H1 (cell line): ENCODE measurements around the gene GPC6. TPM values are rescaled to one million over a fixed set of nuclear protein-coding genes. Genes with fewer than 3 reads are reported as not detected.

Experiments
- CTCF ChIA-PET: fragments of 300-600 bp; sonication (Branson Sonifier 250); formaldehyde crosslinking; loops from one replicate; lab custom pipeline; 2021; ENCODE audit not compliant: partially characterized antibody; lab: Charles Lee
- POLR2A ChIA-PET: fragments of 300-600 bp; sonication (Branson Sonifier 250); formaldehyde crosslinking; loops from one replicate; lab custom pipeline; 2021; ENCODE audit warnings: inconsistent platforms; ENCODE audit not compliant: partially characterized antibody; lab: Charles Lee
- DNase-seq, 2 experiments: peaks; one replicate each; pipeline versions ENCODE4 v3.0.0 to v3.0.0-alpha.2; 2010 to 2022; ENCODE audit warnings: low spot score in 2 of 2, low read depth in 1 of 2, mixed read lengths in 1 of 2
- FAIRE-seq: peaks from 2 replicates; lab custom pipeline; 2011; peaks lifted over from hg19 to GRCh38; lab: Jason Lieb, UNC
- H2AFZ ChIP-seq: 2 replicates; pipeline ENCODE4 v1.8.1; 2012; ENCODE audit warnings: low read length, inconsistent platforms
- H2AK5ac ChIP-seq: 2 replicates; pipeline ENCODE4 v1.6.1; 2013; ENCODE audit warnings: low read depth, low read length
- H2BK120ac ChIP-seq: replicated peaks from 2 replicates; pipeline ENCODE3; 2013; ENCODE audit warnings: low read depth, low read length, inconsistent platforms
- H2BK12ac ChIP-seq: 2 replicates; pipeline ENCODE4 v1.6.1; 2013; ENCODE audit warnings: low read depth, low read length
- H2BK15ac ChIP-seq: 2 replicates; pipeline ENCODE4 v1.6.1; 2013; ENCODE audit warnings: low read length
- H2BK20ac ChIP-seq: 2 replicates; pipeline ENCODE4 v1.6.1; 2013; ENCODE audit warnings: low read length
- H2BK5ac ChIP-seq: 2 replicates; pipeline ENCODE4 v1.6.1; 2013; ENCODE audit warnings: low read depth, low read length
- H3K14ac ChIP-seq: 2 replicates; pipeline ENCODE4 v1.6.1; 2013; ENCODE audit warnings: inconsistent platforms; ENCODE audit not compliant: insufficient read length
- H3K18ac ChIP-seq: 2 replicates; pipeline ENCODE4 v1.6.1; 2013; ENCODE audit warnings: low read length; ENCODE audit errors: extremely low read depth
- H3K23ac ChIP-seq: 2 replicates; pipeline ENCODE4 v1.6.1; 2013; ENCODE audit warnings: inconsistent platforms; ENCODE audit not compliant: insufficient read length
- H3K23me2 ChIP-seq: 2 replicates; pipeline ENCODE4 v1.6.1; 2013; ENCODE audit warnings: low read depth, low read length
- H3K27ac ChIP-seq: 2 replicates; pipeline ENCODE4 v1.6.1; 2011; ENCODE audit warnings: low read depth, low read length, inconsistent platforms
- H3K27me3 ChIP-seq, 4 experiments: replicated peaks in 1 of 4; 1 replicate in 1 of 4; 2 replicates in 3 of 4; pipeline versions ENCODE4 v1.6.1 to v1.8.1; 2011 to 2013; ENCODE audit warnings: low read length in 3 of 4, mild to moderate bottlenecking in 3 of 4, inconsistent platforms in 2 of 4, mixed read lengths in 2 of 4, moderate library complexity in 1 of 4; ENCODE audit not compliant: control insufficient read depth in 3 of 4, insufficient read depth in 3 of 4; ENCODE audit errors: extremely low read depth in 1 of 4
- H3K36me3 ChIP-seq, 4 experiments: 2 replicates each; pipeline versions ENCODE4 v1.6.1 to v1.8.1; 2011 to 2013; ENCODE audit warnings: mild to moderate bottlenecking in 4 of 4, low read length in 3 of 4, moderate library complexity in 2 of 4, control low read depth in 1 of 4, inconsistent platforms in 1 of 4; ENCODE audit not compliant: insufficient read depth in 4 of 4, control insufficient read depth in 2 of 4
- H3K4ac ChIP-seq: replicated peaks from 2 replicates; pipeline ENCODE3; 2013; ENCODE audit warnings: low read length, low read depth, mixed read lengths, inconsistent platforms; ENCODE audit not compliant: insufficient read length
- H3K4me1 ChIP-seq, 4 experiments: replicated peaks in 1 of 4; 1 replicate in 1 of 4; 2 replicates in 3 of 4; pipeline versions ENCODE4 v1.6.1 to v1.8.1; 2011 to 2013; ENCODE audit warnings: low read length in 3 of 4, inconsistent platforms in 2 of 4, mixed read lengths in 1 of 4; ENCODE audit not compliant: insufficient read depth in 4 of 4, control insufficient read depth in 3 of 4
- H3K4me2 ChIP-seq, 2 experiments: 2 replicates each; pipeline versions ENCODE4 v1.6.1 to v1.8.1; 2011 to 2013; ENCODE audit warnings: low read depth in 2 of 2, low read length in 2 of 2, control low read depth in 1 of 2, inconsistent platforms in 1 of 2, mild to moderate bottlenecking in 1 of 2; ENCODE audit not compliant: insufficient read depth in 1 of 2
- H3K4me3 ChIP-seq, 4 experiments: fragments of 200-600, 300-600 bp in 1 of 4; sonication (generic), shearing (Covaris generic), sonication (Bioruptor Twin) in 1 of 4; 2 replicates each; pipeline versions ENCODE4 v1.5.1 to v1.8.1; 2011 to 2016; ENCODE audit warnings: low read length in 4 of 4, low read depth in 3 of 4, control low read depth in 2 of 4, inconsistent platforms in 2 of 4, mild to moderate bottlenecking in 2 of 4, mixed read lengths in 1 of 4, moderate library complexity in 1 of 4; ENCODE audit not compliant: insufficient read depth in 2 of 4; ENCODE audit errors: extremely low read depth in 1 of 4
- H3K56ac ChIP-seq: replicated peaks from 2 replicates; pipeline ENCODE3; 2013; ENCODE audit warnings: low read depth, mild to moderate bottlenecking, mixed read lengths, low read length, inconsistent platforms; ENCODE audit not compliant: insufficient read length
- H3K79me1 ChIP-seq: 2 replicates; pipeline ENCODE4 v1.6.1; 2013; ENCODE audit warnings: low read depth, low read length, control low read depth
- H3K79me2 ChIP-seq, 2 experiments: 2 replicates each; pipeline versions ENCODE4 v1.6.1 to v1.8.1; 2012 to 2013; ENCODE audit warnings: low read length in 2 of 2, mild to moderate bottlenecking in 2 of 2, inconsistent platforms in 1 of 2; ENCODE audit not compliant: insufficient read depth in 2 of 2, control insufficient read depth in 1 of 2
- H3K9ac ChIP-seq, 4 experiments: replicated peaks in 1 of 4; 1 replicate in 1 of 4; 2 replicates in 3 of 4; pipeline versions ENCODE4 v1.6.1 to v1.8.1; 2011 to 2013; ENCODE audit warnings: low read depth in 3 of 4, low read length in 3 of 4, control low read depth in 2 of 4, mild to moderate bottlenecking in 2 of 4, moderate library complexity in 2 of 4, inconsistent platforms in 1 of 4; ENCODE audit errors: extremely low read depth in 1 of 4
- H3K9me3 ChIP-seq, 2 experiments: 2 replicates each; pipeline versions ENCODE4 v1.6.1 to v1.8.1; 2012 to 2013; ENCODE audit warnings: mild to moderate bottlenecking in 2 of 2, moderate library complexity in 2 of 2, control low read depth in 1 of 2, inconsistent platforms in 1 of 2, low read depth in 1 of 2, low read length in 1 of 2, mixed read lengths in 1 of 2; ENCODE audit not compliant: insufficient read depth in 2 of 2
- H4K20me1 ChIP-seq, 2 experiments: replicated peaks in 1 of 2; 2 replicates each; pipeline versions ENCODE3 to v1.8.1; 2011 to 2013; ENCODE audit warnings: inconsistent platforms in 2 of 2, low read length in 2 of 2, mild to moderate bottlenecking in 1 of 2; ENCODE audit not compliant: insufficient read depth in 2 of 2, control insufficient read depth in 1 of 2
- H4K5ac ChIP-seq: 2 replicates; pipeline ENCODE4 v1.6.1; 2013; ENCODE audit warnings: low read length, low read depth, mixed read lengths, inconsistent platforms; ENCODE audit not compliant: insufficient read length
- H4K8ac ChIP-seq: 2 replicates; pipeline ENCODE4 v1.8.0; 2013; ENCODE audit warnings: mild to moderate bottlenecking, moderate library complexity, low read length, inconsistent platforms; ENCODE audit not compliant: insufficient read depth; ENCODE audit errors: extremely low read depth
- H4K91ac ChIP-seq: replicated peaks from 2 replicates; pipeline ENCODE3; 2013; ENCODE audit warnings: low read length, mixed read lengths, inconsistent platforms; ENCODE audit not compliant: insufficient read length
- CBX8 ChIP-seq: fragments of 300-800, 300-1000 bp; sonication (generic); IDR thresholded peaks from 2 replicates; pipeline ENCODE4 v1.7.1; 2016; ENCODE audit warnings: low read depth, low read length, borderline replicate concordance
- JUND ChIP-seq: IDR thresholded peaks from 2 replicates; pipeline ENCODE4 v1.6.1; 2011; ENCODE audit warnings: mild to moderate bottlenecking, improper control_type of control experiment, low read length
- KDM1A ChIP-seq: fragments of 200-600, 300-600 bp; sonication (generic); IDR thresholded peaks from 2 replicates; pipeline ENCODE4 v1.7.1; 2016; ENCODE audit warnings: mild to moderate bottlenecking, low read length, borderline replicate concordance
- WGBS, 2 experiments: shearing (Covaris generic) in 1 of 2; methylation state at CpG; one replicate each; pipeline versions ENCODE4 v1.1.6 to v1.1.7; 2013 to 2015; ENCODE audit warnings: low lambda C conversion rate in 2 of 2, mixed read lengths in 2 of 2, inconsistent platforms in 1 of 2, low coverage in 1 of 2, missing lambda C conversion rate in 1 of 2; ENCODE audit not compliant: insufficient replicate concordance in 2 of 2, insufficient coverage in 1 of 2, insufficient read length in 1 of 2; ENCODE audit errors: extremely low coverage in 1 of 2, missing lambda C conversion rate in 1 of 2; 5-methylcytosine and 5-hydroxymethylcytosine counted together
- polyA plus RNA-seq, 7 experiments: library from polyadenylated mRNA; depleted of rRNA in 3 of 7; stranded (reverse) in 5 of 7; unstranded in 2 of 7; fragments of >200 nt in 5 of 7; fragments of 200-250 nt in 2 of 7; gene quantifications; 1 replicate in 5 of 7; 2 replicates in 1 of 7; 4 replicates in 1 of 7; pipeline versions ENCODE4 v1.2.1 to v1.2.3, GENCODE V29; 2011 to 2013; ENCODE audit warnings: missing spikeins in 2 of 7, mixed read lengths in 2 of 7
- total RNA-seq: library from RNA; stranded (reverse); fragmentation: NEBNext Ultra II Directional; extraction: Animal tissue kit (Norgen Biotek cat#: 25700); gene quantifications from 2 replicates; pipeline ENCODE4 v1.2.1, GENCODE V29; 2021

Gene GPC6
- total and polyA plus RNA-seq, 2 of the 8 experiments (the other 6 are each of a cell fraction or from before 2014, with no cell fraction given) = 5.4 to 12.0 TPM

GRCh38 chr13:94204163-94204562 lies 977.6 kb downstream of the GPC6 start:
- Histone ChIP-seq H3K27ac (no peak overlapping the region), H2BK20ac (no peak overlapping the region), H3K56ac (no peak overlapping the region), H2BK5ac (no peak overlapping the region), H2BK120ac (no peak overlapping the region), H4K20me1 (no peaks in the 10 kb centered on the region), H3K14ac (no peak overlapping the region), H3K4me3 (no peak overlapping the region), H4K91ac (no peak overlapping the region), H3K79me2 (no peaks in the 10 kb centered on the region), H2AK5ac (no peak overlapping the region), H2AFZ (no peak overlapping the region), H2BK12ac (no peak overlapping the region), H3K23ac (no peak overlapping the region), H3K4me2 (no peak overlapping the region), H3K9me3 (no peaks in the 10 kb centered on the region), H3K4ac (no peak overlapping the region), H3K79me1 (no peaks in the 10 kb centered on the region), H2BK15ac (no peak overlapping the region), H4K8ac (no peak overlapping the region), H4K5ac (no peak overlapping the region), H3K36me3 (no peaks in the 10 kb centered on the region), H3K9ac (no peak overlapping the region), H3K23me2 (no peaks in the 10 kb centered on the region), H3K18ac (no peak overlapping the region), H3K4me1 (no peaks in the 10 kb centered on the region), H3K27me3 (no peaks in the 10 kb centered on the region)
- POLR2A ChIA-PET = no interaction called here
- CTCF ChIA-PET = interaction anchor here (2.7 kb wide), 1 partner anchor 12 kb away, joined by 15 read pairs; no protein-coding TSS in a partner anchor
- WGBS, 2 experiments = 87% methylated on average over 2 of the region's 2 CpGs; no CpG with 5 or more reads in 1 of the 2 experiments
- DNase-seq (no peak), FAIRE-seq (no peak)
- TF ChIP-seq KDM1A = no peak
- TF ChIP-seq CBX8 = no peak
- TF ChIP-seq JUND = no peak
